Endothelial cell of umbilical vein (primary cell): Measurements from ENCODE around the gene HACE1. TPM values are rescaled to one million over a fixed set of nuclear protein-coding genes. Genes with fewer than 3 reads are reported as not detected.

Experiments
- BruUV-seq: library from RNA; stranded (reverse); fragments of 400-500 nt; replicated peaks from 2 replicates; lab custom pipeline; 2021; lab: Mats Ljungman, UMichigan
- CTCF ChIA-PET: fragments of 300-600, 350-600 bp; sonication (Branson Sonifier 250); formaldehyde crosslinking; loops from one replicate; lab custom pipeline; 2021; ENCODE audit warnings: antibody characterized with exemption, inconsistent platforms; lab: Charles Lee
- POLR2A ChIA-PET: fragments of 300-600, 350-600 bp; sonication (Branson Sonifier 250); formaldehyde crosslinking; loops from one replicate; lab custom pipeline; 2021; ENCODE audit warnings: antibody characterized with exemption, inconsistent platforms; lab: Charles Lee
- DNase-seq: peaks from one replicate; pipeline ENCODE4 v3.0.0-alpha.2; 2011; ENCODE audit warnings: low read depth, low spot score
- FAIRE-seq: peaks from 2 replicates; lab custom pipeline; 2011; peaks lifted over from hg19 to GRCh38; lab: Jason Lieb, UNC
- H2AFZ ChIP-seq: 2 replicates; pipeline ENCODE4 v1.6.0; 2012; ENCODE audit warnings: low read depth, low read length, control low read depth, inconsistent platforms
- H3K27ac ChIP-seq: 2 replicates; pipeline ENCODE4 v1.5.1; 2011; ENCODE audit warnings: low read depth, mild to moderate bottlenecking, control low read depth, low read length, moderate library complexity; ENCODE audit not compliant: insufficient read depth
- H3K27me3 ChIP-seq, 2 experiments: 2 replicates each; pipeline versions ENCODE4 v1.6.0 to v1.6.1; 2011; ENCODE audit warnings: low read length in 2 of 2, mixed read lengths in 1 of 2; ENCODE audit not compliant: control insufficient read depth in 2 of 2, insufficient read depth in 2 of 2
- H3K36me3 ChIP-seq, 2 experiments: 2 replicates in 1 of 2; 3 replicates in 1 of 2; pipeline ENCODE4 v1.5.1; 2011; ENCODE audit warnings: low read length in 2 of 2, mild to moderate bottlenecking in 1 of 2, moderate library complexity in 1 of 2; ENCODE audit not compliant: control insufficient read depth in 2 of 2, insufficient read depth in 2 of 2; ENCODE audit errors: extremely low read depth in 1 of 2
- H3K4me1 ChIP-seq: 3 replicates; pipeline ENCODE4 v1.5.1; 2011; ENCODE audit warnings: mild to moderate bottlenecking, low read length; ENCODE audit not compliant: control insufficient read depth, insufficient read depth; ENCODE audit errors: extremely low read depth
- H3K4me2 ChIP-seq: 2 replicates; pipeline ENCODE4 v1.6.1; 2011; ENCODE audit warnings: low read length, control low read depth, mixed read lengths; ENCODE audit not compliant: insufficient read depth
- H3K4me3 ChIP-seq, 3 experiments: fragments of 200-600 bp in 1 of 3; sonication (generic), shearing (Covaris generic) in 1 of 3; replicated peaks in 1 of 3; 2 replicates each; pipeline ENCODE4 v1.5.1; 2011 to 2016; ENCODE audit warnings: control low read depth in 3 of 3, low read length in 3 of 3, mild to moderate bottlenecking in 2 of 3, inconsistent platforms in 1 of 3, low read depth in 1 of 3, moderate library complexity in 1 of 3; ENCODE audit not compliant: insufficient read depth in 1 of 3
- H3K79me2 ChIP-seq: 2 replicates; pipeline ENCODE4 v1.6.0; 2012; ENCODE audit warnings: low read length, inconsistent platforms; ENCODE audit not compliant: control insufficient read depth, insufficient read depth
- H3K9ac ChIP-seq: replicated peaks from 2 replicates; pipeline ENCODE3; 2011; ENCODE audit warnings: low read length, control low read depth; ENCODE audit not compliant: insufficient read depth; ENCODE audit errors: extremely low read depth
- H3K9me1 ChIP-seq: replicated peaks from 3 replicates; pipeline ENCODE4 v1.6.0; 2011; ENCODE audit warnings: mild to moderate bottlenecking, low read length; ENCODE audit not compliant: control insufficient read depth, insufficient read depth; ENCODE audit errors: extremely low read depth
- H3K9me3 ChIP-seq: replicated peaks from 2 replicates; pipeline ENCODE4 v1.5.1; 2012; ENCODE audit warnings: low read length, inconsistent platforms; ENCODE audit not compliant: control insufficient read depth, insufficient read depth
- H4K20me1 ChIP-seq: replicated peaks from 2 replicates; pipeline ENCODE3; 2011; ENCODE audit warnings: mild to moderate bottlenecking, low read length; ENCODE audit not compliant: control insufficient read depth, insufficient read depth; ENCODE audit errors: extremely low read depth
- EZH2 ChIP-seq: IDR thresholded peaks from 2 replicates; pipeline ENCODE4 v1.6.1; 2012; ENCODE audit warnings: borderline replicate concordance, low read depth, mild to moderate bottlenecking, moderate library complexity, low read length, inconsistent platforms; ENCODE audit not compliant: severe bottlenecking
- FOS ChIP-seq: IDR thresholded peaks from 2 replicates; pipeline ENCODE4 v1.6.1; 2011; ENCODE audit warnings: mild to moderate bottlenecking, low read length, moderate library complexity, borderline replicate concordance; ENCODE audit not compliant: insufficient read depth
- GATA2 ChIP-seq: IDR thresholded peaks from 2 replicates; pipeline ENCODE4 v1.7.0; 2011; ENCODE audit warnings: low read depth, mild to moderate bottlenecking, moderate library complexity, mixed read lengths, low read length; ENCODE audit not compliant: insufficient read length, insufficient read depth
- JUN ChIP-seq: IDR thresholded peaks from 2 replicates; pipeline ENCODE4 v1.6.1; 2011; ENCODE audit warnings: borderline replicate concordance, low read depth; ENCODE audit not compliant: insufficient read length, insufficient read depth
- MYC ChIP-seq: IDR thresholded peaks from one replicate; pipeline ENCODE4 v1.6.1; 2011; ENCODE audit warnings: mild to moderate bottlenecking, low read depth, low read length
- POLR2A ChIP-seq: IDR thresholded peaks from 2 replicates; pipeline ENCODE4 v1.6.1; 2012; ENCODE audit warnings: low read depth, mild to moderate bottlenecking, control low read depth, low read length
- POLR2AphosphoS5 ChIP-seq: IDR thresholded peaks from 2 replicates; pipeline ENCODE4 v1.6.1; 2012; ENCODE audit warnings: low read depth, mild to moderate bottlenecking, control low read depth, low read length, moderate library complexity; ENCODE audit not compliant: insufficient read depth
- dilution Hi-C: fragments of 300-500 bp; cut with MboI; formaldehyde crosslinking; loops from one replicate; pipeline ENCODE4 v1.15.0; 2019; ENCODE audit warnings: low sequenced_read_pairs; ENCODE audit not compliant: extremely low pct_ligation_motif_present
- intact Hi-C: fragments of 100-400 bp; cut with micrococcal nuclease; formaldehyde crosslinking; loops from one replicate; pipeline ENCODE4 v1.10.0; 2022
- polyA plus RNA-seq, 4 experiments: library from polyadenylated mRNA; depleted of rRNA in 3 of 4; stranded (reverse) in 3 of 4; unstranded in 1 of 4; fragments of >200 nt; gene quantifications; 2 replicates each; pipeline versions ENCODE4 v1.2.1 to v1.2.3, GENCODE V29; 2011 to 2012; ENCODE audit warnings: missing spikeins in 1 of 4
- total RNA-seq: library from RNA; stranded (reverse); gene quantifications from 2 replicates; pipeline ENCODE4 v1.2.3, GENCODE V29; 2021
- TF ChIP-seq, protein P1 (sequence below): IDR thresholded peaks from 2 replicates; pipeline ENCODE4 v1.6.1; 2011; ENCODE audit not compliant: insufficient read depth, insufficient read length

HACE1 gene
- total and polyA plus RNA-seq, 2 donors (not counting 3 experiments of a cell fraction or from before 2014, with no cell fraction given): 4.9 to 14.8 TPM

DNA sequence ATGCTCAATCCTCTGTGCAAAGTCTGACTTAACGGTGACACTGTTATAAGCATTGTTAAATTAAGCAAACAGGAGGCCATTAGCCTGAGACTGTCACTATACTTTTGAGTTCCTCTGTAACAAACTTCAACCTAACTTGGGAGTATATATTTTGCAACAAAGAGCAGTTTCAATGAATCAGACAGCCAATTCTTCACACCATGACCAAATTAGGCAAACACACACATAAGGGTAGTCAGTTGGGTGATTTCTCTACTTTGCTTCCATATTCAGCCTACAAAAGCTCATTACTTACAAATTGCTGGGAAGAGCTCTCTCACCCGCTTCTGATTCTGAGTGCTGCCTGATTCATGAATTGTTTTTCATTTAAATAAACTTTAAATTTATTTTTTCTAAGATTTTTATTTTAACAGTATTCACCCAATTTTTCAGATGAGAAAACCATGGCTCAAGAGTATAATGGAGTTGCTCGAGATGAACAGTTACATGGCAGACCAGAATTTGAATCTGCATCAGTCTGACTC is 60.5 kb downstream of the HACE1 start:
- Histone ChIP-seq H3K4me1 (no peaks in the 10 kb centered on the region), H3K36me3 (no peaks in the 10 kb centered on the region), H3K4me2 (no peak overlapping the region), H3K27me3 (no peaks in the 10 kb centered on the region), H3K9me3 (no peaks in the 10 kb centered on the region), H4K20me1 (no peaks in the 10 kb centered on the region), H2AFZ (no peak overlapping the region), H3K9ac (no peak overlapping the region), H3K79me2 (no peaks in the 10 kb centered on the region), H3K4me3 (no peak overlapping the region), H3K9me1 (no peaks in the 10 kb centered on the region), H3K27ac (no peak overlapping the region)
- no peak for FAIRE-seq
- TF ChIP-seq, protein P1, sequence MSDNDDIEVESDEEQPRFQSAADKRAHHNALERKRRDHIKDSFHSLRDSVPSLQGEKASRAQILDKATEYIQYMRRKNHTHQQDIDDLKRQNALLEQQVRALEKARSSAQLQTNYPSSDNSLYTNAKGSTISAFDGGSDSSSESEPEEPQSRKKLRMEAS: no peak
- TF ChIP-seq MYC (no peak), POLR2AphosphoS5 (no peak), JUN (no peak)
- ChIA-PET POLR2A (no interaction called here), CTCF (interaction anchor here (3.8 kb wide), 1 partner anchor 9 kb away, joined by 16 read pairs; no protein-coding TSS in a partner anchor)
- no peak for DNase-seq
- no TSS peak for BruUV-seq
- intact Hi-C loops (no loop called here), dilution Hi-C loops (no loop called here)

DNA sequence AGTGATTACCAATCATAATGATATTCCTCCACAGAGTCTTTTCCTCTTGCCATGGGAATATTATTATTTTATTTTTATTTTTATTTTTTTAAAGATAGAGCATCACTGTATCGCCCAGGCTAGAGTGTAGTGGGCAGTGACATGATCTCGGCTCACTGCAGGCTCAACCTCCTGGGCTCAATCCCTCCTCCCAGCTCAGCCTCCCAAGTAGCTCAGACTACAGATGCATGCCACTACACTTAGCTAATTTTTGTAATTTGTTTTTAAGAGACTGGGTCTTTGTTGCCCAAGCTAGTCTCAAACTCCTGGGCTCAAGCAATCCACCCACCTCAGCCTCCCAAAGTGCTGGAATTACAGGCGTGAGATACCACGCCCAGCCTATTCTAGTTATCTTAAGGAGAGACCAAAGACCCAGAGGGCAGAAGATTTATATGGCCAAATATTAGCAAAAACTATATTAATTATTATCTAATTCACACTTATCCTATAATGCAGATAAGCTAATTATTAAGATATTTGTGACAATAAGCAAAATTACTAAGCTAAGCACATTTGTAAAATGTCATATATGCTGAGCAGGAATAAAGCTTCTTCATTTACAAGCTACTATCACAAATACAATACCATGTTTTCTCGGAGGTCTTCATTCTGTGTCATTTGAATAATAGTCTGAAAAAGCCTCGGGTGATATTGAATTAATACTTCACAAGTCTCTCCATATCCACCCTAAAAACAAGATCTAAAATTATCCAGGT is 63.5 kb downstream of the HACE1 start:
- no peaks in the 10 kb centered on the region for H3K36me3 ChIP-seq
- H3K79me2 ChIP-seq: no peaks in the 10 kb centered on the region
- H2AFZ ChIP-seq: no peak overlapping the region
- no peaks in the 10 kb centered on the region for H3K9me3 ChIP-seq
- DNase-seq (no peak), FAIRE-seq (no peak)
- TF ChIP-seq MYC: no peak
- no peak for TF ChIP-seq JUN
- no peak for TF ChIP-seq POLR2A
- TF ChIP-seq, protein P1: no peak
- no peak for TF ChIP-seq GATA2
- TF ChIP-seq POLR2AphosphoS5: no peak
- no peak for TF ChIP-seq FOS
- TF ChIP-seq EZH2: no peak
- dilution Hi-C loops (no loop called here), intact Hi-C loops (no loop called here)
- no peak overlapping the region for H3K4me3 ChIP-seq
- no peak overlapping the region for H3K9ac ChIP-seq
- no peak overlapping the region for H3K4me2 ChIP-seq
- H3K4me1 ChIP-seq: no peaks in the 10 kb centered on the region
- no TSS peak for BruUV-seq
- no peaks in the 10 kb centered on the region for H4K20me1 ChIP-seq
- H3K9me1 ChIP-seq: no peaks in the 10 kb centered on the region
- POLR2A ChIA-PET: interaction anchor here (0.6 kb wide), 1 partner anchor 247 kb away, joined by 5 read pairs; no protein-coding TSS in a partner anchor
- no peak overlapping the region for H3K27ac ChIP-seq
- H3K27me3 ChIP-seq: no peaks in the 10 kb centered on the region
- CTCF ChIA-PET: interaction anchor here (1.5 to 1.6 kb wide), 2 partner anchors 14 to 281 kb away, joined by 4 to 6 read pairs; no protein-coding TSS in a partner anchor
